ENCODE measurements around the gene MTCH2.

The MTCH2 gene

DNA sequence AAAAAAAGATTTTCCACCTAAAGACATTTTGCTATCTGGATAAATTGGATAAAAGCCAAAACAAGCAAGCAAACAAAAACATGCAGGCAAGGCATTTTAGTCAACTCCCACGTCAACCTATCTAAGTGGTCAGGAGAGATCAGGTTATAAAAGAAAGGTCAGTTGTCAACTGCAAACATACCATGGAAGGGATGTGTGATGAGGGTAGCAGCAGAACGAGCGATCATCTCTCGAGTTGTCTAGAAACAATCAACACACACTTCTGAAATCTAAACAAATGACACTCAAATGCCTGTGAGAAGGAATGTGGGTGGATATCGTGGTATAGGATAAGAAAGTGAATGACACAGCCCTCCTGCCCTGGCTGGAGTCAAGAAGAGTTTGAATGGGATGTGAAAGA, 10.9 kb downstream of the MTCH2 start:
- no peak for DNase-seq

DNA sequence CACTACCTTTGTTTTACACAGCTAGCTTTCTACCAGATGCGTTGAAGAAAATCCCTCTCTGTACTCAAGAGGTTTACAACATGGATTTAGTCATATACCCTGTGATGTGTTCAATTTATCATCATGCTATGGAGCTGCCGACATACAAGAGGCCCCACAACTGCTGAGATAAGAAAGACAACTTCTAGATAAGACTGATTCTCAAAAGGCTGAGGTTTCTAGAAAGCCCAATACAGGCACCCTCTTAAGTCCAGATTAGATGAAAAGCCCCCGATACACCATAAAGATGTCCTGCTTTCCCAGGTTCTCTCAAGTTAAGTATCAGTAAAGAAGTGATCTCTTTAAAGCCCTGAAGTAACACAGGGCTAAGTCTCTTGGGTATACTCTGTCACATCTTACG, 14.3 kb downstream of the MTCH2 start:
- no peak for DNase-seq

GRCh38 chr11:47626234-47626633, 16.1 kb downstream of the MTCH2 start:
- no peak for DNase-seq

- DNase-seq, result no peak
These were observed 21.5 kb downstream of the MTCH2 start for GRCh38 chr11:47620836-47621378.

DNA sequence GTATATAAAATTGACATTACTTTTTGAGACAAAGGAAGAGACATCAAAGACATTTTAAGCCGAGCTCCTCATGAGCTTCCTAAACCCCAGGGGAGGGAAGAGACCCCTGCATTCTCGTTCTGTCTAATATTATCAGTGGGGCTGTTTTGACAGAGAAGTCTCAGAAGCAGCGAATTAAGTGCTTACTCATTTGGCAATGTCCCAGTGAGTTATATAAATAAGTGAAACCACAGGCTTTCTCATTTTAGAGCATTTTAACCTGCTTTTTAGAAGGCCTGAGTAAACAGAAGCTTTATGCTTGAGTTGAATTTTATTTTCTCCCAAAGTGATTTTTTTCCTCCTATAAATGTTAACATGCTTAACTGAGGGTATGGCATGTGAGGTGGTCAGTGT, 24.9 kb downstream of the MTCH2 start:
- no peak for DNase-seq

DNA sequence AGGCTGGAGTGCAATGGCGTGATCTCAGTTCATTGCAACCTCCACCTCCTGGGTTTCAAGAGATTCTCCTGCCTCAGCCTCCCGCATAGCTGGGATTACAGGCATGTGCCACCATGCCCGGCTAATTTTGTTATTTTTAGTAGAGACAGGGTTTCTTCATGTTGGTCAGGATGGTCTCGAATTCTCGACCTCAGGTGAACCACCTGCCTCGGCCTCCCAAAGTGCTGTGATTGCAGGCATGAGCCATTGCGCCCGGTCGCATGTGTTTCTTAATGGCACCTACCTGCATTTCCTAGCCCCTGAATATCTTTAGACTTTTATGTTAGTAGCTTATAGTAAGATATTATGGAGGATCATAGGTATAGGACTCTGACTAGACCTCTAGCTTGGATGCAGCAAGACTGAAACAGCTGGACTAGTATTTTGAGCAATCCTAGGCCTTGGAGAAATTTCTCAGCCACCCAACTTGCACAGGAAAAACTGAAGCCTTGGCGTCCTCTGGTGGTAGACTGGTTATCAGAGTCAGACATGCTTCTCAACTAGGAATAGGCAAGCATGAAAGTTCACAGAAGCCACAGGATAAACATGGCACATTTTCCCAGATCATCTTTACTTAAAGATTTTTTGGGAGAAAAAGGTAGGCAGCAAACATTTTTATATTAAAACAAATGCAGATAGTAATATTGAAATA, 25.5 kb downstream of the MTCH2 start:
- peak; percentile 2 to 39 for DNase-seq

DNA sequence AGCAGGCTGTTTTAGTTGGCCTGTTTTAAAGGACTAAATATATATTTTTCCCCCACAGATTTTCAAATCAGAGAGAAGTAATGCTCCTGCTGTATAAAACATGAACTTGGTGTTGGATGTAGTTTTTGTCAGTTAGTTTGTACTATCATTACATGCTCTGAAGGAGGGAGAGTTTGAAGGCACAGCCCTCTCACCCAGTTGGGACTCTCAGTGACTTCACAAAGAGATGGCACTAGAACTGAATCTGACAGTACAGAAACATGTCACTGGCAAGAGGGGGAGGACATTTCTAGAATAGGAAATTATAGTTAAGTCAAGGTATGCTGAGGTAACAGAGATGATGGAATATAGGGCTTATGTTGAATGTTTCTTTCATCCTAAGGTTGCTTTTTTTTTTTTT, 27.1 kb downstream of the MTCH2 start:
- DNase-seq, result no peak

- DNase-seq, result no peak
These were observed 31.0 kb downstream of the MTCH2 start for GRCh38 chr11:47611348-47611794.

DNA sequence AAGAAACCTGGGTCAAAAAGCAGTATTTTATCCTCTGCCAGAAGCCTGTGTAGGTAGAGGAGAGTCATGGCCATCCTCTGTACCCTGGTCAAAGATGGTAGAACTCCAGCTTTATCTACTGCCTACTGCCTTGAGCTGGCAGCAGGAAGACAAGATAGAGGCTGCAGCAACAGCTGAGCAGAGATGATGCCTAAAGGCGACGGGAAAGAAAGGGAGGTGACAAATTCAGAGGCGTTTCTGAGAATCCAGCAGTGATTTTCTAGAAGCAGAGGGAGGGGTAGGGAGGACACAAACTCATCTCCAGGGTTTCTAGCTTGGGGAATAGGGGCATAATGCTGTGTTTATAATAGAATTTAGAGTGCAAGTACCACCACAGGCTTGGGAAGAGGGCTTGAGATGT, 32.7 kb downstream of the MTCH2 start:
- no peak for DNase-seq

GRCh38 chr11:47607380-47607779, 35.0 kb downstream of the MTCH2 start:
- DNase-seq, result no peak

DNA sequence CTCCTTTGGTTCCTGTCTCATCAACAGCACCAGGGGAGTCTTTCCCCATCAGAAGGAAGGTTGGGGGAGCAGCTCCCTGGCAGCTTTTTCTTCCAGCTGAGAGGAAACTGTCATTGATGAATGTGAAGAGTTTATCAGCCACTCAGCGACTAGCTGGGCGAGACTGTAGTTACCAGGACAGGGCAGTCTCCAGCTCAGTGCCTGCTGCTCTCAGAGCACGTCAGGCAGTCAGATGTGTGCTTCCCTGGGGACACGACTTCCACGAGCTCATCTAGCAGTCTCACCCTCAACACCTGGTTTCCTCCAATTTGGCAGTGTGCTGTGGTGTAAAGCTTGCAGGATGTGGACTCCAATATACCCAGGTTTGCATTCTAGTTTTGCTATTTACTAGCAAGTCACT, 35.6 kb downstream of the MTCH2 start:
- no peak for DNase-seq

DNA sequence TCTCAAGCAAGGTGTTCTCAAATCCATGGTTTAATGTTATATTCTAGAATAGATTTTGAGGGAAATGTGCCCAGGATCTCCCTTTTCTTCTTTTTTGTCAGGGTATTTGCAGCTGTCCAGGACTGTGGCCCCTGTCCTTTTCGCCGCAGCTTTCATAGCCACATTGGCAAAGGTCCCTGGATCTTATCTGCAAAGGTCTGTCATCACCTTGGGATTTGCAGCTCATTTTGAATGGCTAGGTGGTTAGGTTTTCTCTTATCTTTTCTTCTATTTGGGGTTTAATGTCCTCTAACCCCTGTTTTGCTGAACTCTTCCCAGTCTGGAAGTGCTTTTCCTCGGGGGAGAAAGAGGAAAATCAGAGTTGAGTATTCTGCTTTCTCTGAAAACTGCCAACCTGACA, 36.4 kb downstream of the MTCH2 start:
- no peak for DNase-seq

DNA sequence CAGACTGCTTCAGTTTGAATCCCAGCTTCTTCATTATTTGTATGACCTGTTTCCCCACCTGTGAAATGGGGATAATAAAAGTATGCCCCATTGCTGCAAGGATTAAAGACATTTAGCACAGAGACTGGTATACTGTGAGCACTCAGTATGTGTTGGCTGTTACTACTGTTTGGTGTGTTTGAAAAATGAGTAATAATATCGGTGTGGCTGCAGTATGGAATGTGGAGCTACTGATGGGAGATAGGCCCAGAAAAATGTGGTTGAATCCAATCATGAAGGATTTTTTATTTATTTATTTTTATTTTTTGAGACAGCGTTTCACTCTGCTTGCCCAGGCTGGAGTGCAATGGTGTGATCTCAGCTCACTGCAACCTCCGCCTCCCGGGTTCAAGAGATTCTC, 39.1 kb downstream of the MTCH2 start:
- DNase-seq, result no peak

- DNase-seq, result no peak
These were observed 42.5 kb downstream of the MTCH2 start for GRCh38 chr11:47599902-47600301.

DNA sequence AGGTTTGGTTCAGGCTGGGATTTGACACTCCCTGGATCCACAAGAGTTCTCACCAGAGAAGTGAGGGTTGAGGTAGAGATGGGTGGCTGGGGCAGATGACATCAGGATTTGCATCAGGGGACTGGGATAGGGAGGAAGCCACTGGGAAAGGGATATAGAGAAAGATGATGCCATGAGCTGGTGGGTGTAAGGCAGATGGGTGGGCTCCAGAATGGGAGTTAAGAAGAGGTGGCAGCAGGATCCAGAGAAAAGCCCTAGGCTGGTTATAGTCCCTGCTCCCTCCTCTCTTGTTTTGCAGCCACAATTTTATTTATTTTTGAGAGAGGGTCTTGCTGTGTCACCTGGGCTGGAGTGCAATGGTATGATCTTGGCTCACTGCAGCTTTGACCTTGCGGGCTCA, 46.4 kb downstream of the MTCH2 start:
- DNase-seq, result no peak

GRCh38 chr11:47595029-47595428, 47.3 kb downstream of the MTCH2 start:
- DNase-seq, result no peak

DNA sequence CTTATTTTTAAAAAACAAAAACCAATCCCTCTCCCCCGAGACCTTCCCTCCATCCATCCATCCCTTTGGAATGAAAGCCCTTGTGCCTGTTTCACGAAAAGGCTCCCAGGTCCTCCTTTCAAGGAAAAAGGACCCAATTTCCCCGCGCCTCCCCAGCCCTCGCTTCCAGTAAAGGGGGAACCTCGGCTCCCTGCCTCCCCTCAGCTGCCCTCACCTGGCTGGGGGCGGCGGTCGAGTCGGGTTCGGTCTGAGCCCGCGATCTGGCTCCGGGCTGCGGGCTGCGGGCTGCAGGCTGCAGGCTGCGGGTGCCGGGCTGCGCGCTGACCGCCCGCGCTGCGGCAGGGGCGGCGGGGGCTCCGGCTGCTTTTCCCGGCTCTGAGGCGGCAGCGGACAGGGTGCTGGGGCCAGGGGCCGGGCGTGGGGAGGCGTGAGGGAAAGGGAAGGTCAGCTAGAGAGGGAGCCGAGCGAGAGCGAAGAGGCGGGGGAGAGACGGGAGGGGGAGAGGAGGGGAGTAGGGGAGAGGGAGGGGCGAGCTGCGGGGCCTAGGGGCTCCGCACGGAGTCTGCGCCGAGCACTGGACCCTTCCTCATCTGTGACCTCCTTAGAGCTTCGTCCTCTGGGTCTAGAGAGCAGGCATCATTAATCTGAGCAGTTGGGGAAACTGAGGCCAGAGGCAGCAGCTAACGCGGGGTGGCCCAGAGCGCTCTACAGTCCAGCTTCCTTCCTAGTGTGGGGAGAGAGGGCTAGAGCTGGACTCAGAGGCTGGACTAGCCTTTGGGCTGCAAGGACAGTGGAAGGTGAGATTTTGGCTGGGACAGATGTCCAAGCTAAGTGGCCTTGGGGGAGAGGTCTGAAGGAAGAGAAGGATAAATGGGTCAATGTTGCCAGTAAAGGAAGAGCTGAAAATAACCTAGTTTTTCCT, 48.2 kb downstream of the MTCH2 start, which contains the start of gene C1QTNF4:
Gene C1QTNF4 (minus strand): TSS at position 478 of the 922 bp plus-strand sequence. CDS start 3,601 bp downstream, outside the sequence.
- DNase-seq, result peak in 1 of 2 experiments; percentile 38

DNA sequence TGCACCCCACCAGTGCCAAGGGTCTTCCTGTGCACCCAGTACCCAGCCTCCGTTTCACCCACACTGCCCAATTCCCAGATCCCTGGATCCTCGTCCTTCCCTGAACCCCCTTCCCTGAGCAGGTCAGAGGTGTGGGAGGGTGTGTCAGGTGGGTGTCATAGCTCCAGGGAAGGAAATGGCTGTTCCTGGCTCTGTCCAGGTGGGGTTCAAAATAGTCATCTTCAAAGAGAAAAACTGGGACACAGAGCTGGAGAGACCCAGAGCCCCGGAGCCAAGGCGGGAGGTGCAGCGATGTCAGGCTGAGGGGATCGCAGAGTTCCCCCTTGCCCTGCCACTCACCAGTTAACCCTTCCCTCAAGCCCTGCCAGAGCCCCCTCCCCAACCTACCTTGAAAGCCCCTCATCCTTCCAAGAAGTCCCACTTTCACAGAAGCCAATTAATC, 48.8 kb downstream of the MTCH2 start:
- peak in 1 of 2 experiments; percentile 24 for DNase-seq

DNA sequence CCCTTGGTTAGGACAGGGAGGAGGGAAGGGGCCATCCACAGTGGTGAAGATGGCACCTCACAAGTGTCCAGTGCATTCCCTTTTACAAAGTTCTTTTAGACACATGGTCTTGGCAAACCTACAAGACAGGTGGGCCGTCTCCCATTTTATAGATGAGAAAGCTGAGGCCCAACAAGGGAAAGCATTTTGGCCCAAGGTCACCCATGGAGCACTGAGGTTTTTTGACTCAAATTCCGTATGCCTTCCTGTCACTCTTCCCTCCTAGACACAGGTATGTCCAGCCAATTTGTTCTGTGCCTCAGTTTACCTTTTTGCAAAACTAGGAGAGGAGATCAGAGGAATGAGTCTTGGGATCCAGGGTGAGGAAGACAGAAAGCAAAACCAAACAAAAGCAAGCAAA, 49.4 kb downstream of the MTCH2 start:
- DNase-seq, result no peak

DNA sequence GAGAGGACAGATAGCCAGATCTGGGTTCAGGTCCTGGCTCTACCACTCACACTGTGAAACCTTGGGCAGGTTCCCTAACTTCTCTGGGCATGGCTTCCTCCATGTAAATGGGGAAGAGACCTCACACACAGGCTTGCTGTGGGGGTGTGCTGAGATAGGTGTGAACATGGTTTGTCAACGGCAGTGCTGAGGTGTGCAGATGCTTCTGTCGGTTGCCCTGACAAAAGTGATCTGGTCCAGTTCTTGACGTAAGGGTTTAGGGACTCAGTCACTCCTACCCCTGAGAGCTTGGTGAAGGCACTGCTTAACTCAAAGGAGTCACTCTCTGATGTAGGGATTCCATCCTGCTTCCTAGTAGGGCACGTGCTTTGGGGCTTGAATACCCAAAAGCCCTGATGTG, 50.1 kb downstream of the MTCH2 start:
- no peak for DNase-seq

DNA sequence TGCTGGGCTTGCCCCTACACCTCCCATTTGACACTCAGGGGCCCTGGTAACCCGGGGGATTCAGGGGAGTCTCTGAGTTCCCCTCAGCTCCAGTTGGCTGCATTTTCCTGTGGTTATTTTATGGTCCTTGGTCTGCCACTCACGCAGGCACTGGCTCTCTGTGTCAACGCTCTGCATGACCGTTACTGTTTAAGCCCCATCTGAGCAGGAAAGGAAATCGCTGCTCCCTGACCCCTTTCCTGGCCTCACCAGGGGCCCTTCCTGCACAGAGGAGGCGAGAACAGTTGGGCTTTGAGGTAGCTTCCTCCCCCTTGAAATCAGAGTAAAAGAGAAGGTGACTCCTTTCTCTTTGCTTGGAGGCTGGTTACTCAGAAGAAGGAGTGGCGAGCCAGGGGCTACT, 50.6 kb downstream of the MTCH2 start:
- DNase-seq, result no peak

- DNase-seq, result no peak
These were observed 52.1 kb downstream of the MTCH2 start for GRCh38 chr11:47589977-47590861.

DNA sequence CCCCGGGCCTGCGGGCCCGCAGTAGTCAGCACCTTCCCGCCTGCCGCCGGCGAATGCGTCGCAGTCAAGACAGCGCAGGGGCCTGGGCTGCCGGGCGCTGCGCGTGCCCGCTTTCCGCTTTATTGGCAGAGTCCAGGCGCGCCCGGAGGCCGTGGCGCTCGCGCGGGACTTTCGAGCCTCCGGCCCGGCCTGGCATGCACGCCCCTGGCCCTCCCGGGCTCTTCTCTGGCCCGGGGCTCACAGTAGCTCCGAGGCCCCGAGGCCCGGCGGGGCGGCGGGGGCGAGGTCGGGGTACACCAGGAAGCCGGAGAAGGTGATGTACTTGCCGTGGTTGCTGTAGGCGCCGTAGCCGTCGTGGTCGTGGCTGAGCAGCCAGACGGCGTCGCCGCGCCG, 52.8 kb downstream of the MTCH2 start:
- no peak for DNase-seq

Measured in NCI-H526 (cell line).